CD4-positive, alpha-beta memory T cell (primary cell): ENCODE measurements around the gene GNG3. TPM values are rescaled to one million over a fixed set of nuclear protein-coding genes. Genes with fewer than 3 reads are reported as not detected.

Experiments
- CTCF ChIA-PET: fragments of 350-600 bp; sonication (Branson Sonifier 250); formaldehyde crosslinking; loops from one replicate; lab custom pipeline; 2021; ENCODE audit warnings: inconsistent platforms; ENCODE audit not compliant: partially characterized antibody; lab: Charles Lee
- POLR2A ChIA-PET: fragments of 350-600 bp; sonication (Branson Sonifier 250); formaldehyde crosslinking; loops from one replicate; lab custom pipeline; 2021; ENCODE audit not compliant: partially characterized antibody; lab: Charles Lee
- DNase-seq, 5 donors: peaks; one replicate each; pipeline versions ENCODE4 v3.0.0 to v3.0.0-alpha.2; 2020 to 2022; ENCODE audit warnings: mixed read lengths in 1 of 5
- H3K27ac ChIP-seq: one replicate; pipeline ENCODE4 v1.7.0; 2013; ENCODE audit warnings: low read depth, low read length
- H3K27me3 ChIP-seq: 2 replicates; pipeline ENCODE4 v1.7.0; 2013; ENCODE audit warnings: mild to moderate bottlenecking, low read length, moderate library complexity; ENCODE audit not compliant: insufficient read depth
- H3K36me3 ChIP-seq: 2 replicates; pipeline ENCODE4 v1.7.0; 2013; ENCODE audit warnings: mild to moderate bottlenecking, low read length, moderate library complexity; ENCODE audit not compliant: insufficient read depth
- H3K4me1 ChIP-seq: 2 replicates; pipeline ENCODE4 v1.7.0; 2013; ENCODE audit warnings: mild to moderate bottlenecking, low read length, moderate library complexity; ENCODE audit not compliant: insufficient read depth
- H3K4me3 ChIP-seq, 2 donors: one replicate each; pipeline ENCODE4 v1.7.0; 2013; ENCODE audit warnings: low read length in 2 of 2, mild to moderate bottlenecking in 1 of 2
- H3K9me3 ChIP-seq, 2 donors: one replicate each; pipeline ENCODE4 v1.7.0; 2013; ENCODE audit warnings: low read length in 2 of 2, control low read depth in 1 of 2; ENCODE audit not compliant: control insufficient read depth in 1 of 2
- H3K27ac Mint-ChIP-seq, 7 donors: one replicate each; pipeline ENCODE4 v1.8.0; 2020 to 2021; ENCODE audit warnings: mixed read lengths in 7 of 7, mild to moderate bottlenecking in 6 of 7, inconsistent platforms in 3 of 7, moderate library complexity in 3 of 7
- H3K27me3 Mint-ChIP-seq, 2 donors: one replicate each; pipeline ENCODE4 v1.8.0; 2020 to 2021; ENCODE audit warnings: mixed read lengths in 2 of 2
- H3K36me3 Mint-ChIP-seq, 2 donors: one replicate each; pipeline ENCODE4 v1.8.0; 2020 to 2021; ENCODE audit warnings: mixed read lengths in 2 of 2, inconsistent platforms in 1 of 2, mild to moderate bottlenecking in 1 of 2
- H3K4me1 Mint-ChIP-seq, 4 donors: one replicate each; pipeline ENCODE4 v1.8.0; 2020 to 2021; ENCODE audit warnings: mixed read lengths in 4 of 4, mild to moderate bottlenecking in 1 of 4
- H3K4me3 Mint-ChIP-seq, 8 donors: one replicate each; pipeline ENCODE4 v1.8.0; 2020 to 2021; ENCODE audit warnings: mixed read lengths in 8 of 8, mild to moderate bottlenecking in 7 of 8, moderate library complexity in 6 of 8, inconsistent platforms in 3 of 8
- H3K9me3 Mint-ChIP-seq, 8 donors: one replicate each; pipeline ENCODE4 v1.8.0; 2020 to 2021; ENCODE audit warnings: mixed read lengths in 8 of 8, mild to moderate bottlenecking in 5 of 8, inconsistent platforms in 3 of 8, moderate library complexity in 1 of 8
- intact Hi-C: fragments of 100-400 bp; cut with micrococcal nuclease; formaldehyde crosslinking; loops from one replicate; pipeline ENCODE4 v1.15.1; 2023
- polyA plus RNA-seq, 2 donors: library from polyadenylated mRNA; unstranded; fragments of 300-500 nt; fragmentation: Illumina TruSeq; gene quantifications; one replicate each; pipeline ENCODE4 v1.2.3, GENCODE V29; 2021
- total RNA-seq, 2 experiments: library from RNA; stranded (reverse); gene quantifications; one replicate each; pipeline ENCODE4 v1.2.3, GENCODE V29; 2021

Gene GNG3
- total and polyA plus RNA-seq, 4 experiments from 2014 or later: not detected

DNA sequence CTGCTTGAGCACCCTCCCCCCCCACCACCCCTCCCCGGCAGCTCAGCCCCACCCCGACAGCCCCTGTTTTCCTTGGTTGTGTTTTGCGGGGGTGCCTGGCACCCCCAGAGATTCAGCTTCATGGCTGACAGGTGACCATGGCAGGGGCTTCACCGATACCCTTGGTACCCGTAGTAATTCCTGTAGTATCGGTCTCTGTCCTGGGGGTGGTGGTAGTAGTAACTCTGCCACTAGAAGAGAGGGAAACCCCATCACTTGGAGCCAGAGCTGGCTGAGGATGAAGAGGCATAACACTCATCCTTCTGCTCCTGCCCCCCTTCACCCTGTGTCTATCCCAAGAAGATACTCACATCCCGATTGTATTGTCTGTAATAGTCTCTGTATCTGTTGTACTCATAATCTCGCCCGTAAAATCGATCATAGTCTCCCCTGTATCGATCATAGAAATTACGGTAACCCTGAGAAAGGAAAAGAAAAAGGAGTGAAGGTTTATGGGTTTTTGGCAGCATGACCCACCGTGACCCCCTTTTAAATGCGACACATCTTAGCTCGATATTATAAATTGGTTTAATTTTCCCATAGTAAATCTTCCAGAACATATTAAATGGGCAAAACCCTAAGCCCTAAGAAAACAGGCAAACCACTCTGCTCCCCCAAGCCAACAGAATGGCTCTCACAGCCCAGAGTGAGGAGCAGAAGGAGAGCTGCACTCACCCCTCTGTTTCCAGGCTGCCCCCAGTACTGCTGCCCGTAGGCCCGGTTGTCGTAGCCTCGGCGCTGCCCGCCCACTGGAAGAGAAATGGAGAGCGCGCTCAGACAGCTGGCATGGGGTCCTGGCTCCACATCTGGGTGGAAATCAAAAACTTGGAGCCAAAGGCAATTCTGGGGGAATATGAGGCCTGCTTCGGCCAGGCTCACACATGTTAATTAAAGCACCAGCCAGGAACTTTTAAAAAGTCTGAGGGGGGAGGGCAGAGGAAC lies 8.0 kb downstream of the GNG3 start:
- Mint-ChIP-seq H3K9me3 (no peaks in the 10 kb centered on the region), H3K36me3 (peaks cover 54 to 77% of the 10 kb centered on the region in 2 donors), H3K27ac (peak overlapping the region in 6 of 7 donors; percentile 19 to 70 (median 58)), H3K27me3 (no peaks in the 10 kb centered on the region), H3K4me1 (peaks cover 28 to 56% (median 45%) of the 10 kb centered on the region in 4 donors), H3K4me3 (peak overlapping the region in 1 of 8 donors; percentile 45)
- H3K4me1 ChIP-seq: peaks cover 29% of the 10 kb centered on the region
- H3K36me3 ChIP-seq: peaks cover 76% of the 10 kb centered on the region
- no peak for DNase-seq
- no peak overlapping the region for H3K27ac ChIP-seq
- H3K4me3 ChIP-seq: no peak overlapping the region
- ChIA-PET POLR2A (interaction anchor here (0.7 to 15.3 kb wide), 9 partner anchors 4 to 140 kb away, joined by 3 to 283 read pairs (median 4); partner anchors contain the start of genes BSCL2, C11orf98, CSKMT and GNG3), CTCF (interaction anchor here (0.6 to 1.0 kb wide), 2 partner anchors 71 to 146 kb away, joined by 4 read pairs; no protein-coding TSS in a partner anchor)
- no peaks in the 10 kb centered on the region for H3K27me3 ChIP-seq
- intact Hi-C loops: no loop called here
- H3K9me3 ChIP-seq: no peaks in the 10 kb centered on the region

DNA sequence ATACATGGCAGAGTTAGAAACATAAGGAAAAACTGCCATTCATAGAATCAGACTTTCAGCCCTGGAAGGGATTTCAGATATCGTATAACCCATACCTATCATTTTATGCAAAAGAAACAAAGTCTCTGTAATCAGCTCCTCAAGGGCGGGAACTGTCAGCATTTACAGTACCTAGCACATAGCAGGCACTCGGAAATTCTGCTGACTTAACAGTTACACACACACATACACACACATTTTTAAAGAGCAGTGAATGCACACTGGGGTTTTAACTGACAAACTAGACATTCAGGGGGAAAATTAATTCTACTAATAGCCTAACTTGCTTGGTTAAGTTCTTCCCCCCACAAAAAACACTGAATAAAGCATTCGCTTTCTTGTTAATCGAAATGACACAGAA lies 8.7 kb downstream of the GNG3 start:
- Histone ChIP-seq H3K27me3 (no peaks in the 10 kb centered on the region), H3K36me3 (peaks cover 82% of the 10 kb centered on the region), H3K4me3 (no peak overlapping the region), H3K27ac (peak overlapping the region; percentile 13), H3K9me3 (no peaks in the 10 kb centered on the region), H3K4me1 (peaks cover 30% of the 10 kb centered on the region)
- peak overlapping the region in 4 of 7 donors; percentile 19 to 70 (median 48) for H3K27ac Mint-ChIP-seq
- H3K4me3 Mint-ChIP-seq: no peak overlapping the region
- no peak for DNase-seq
- POLR2A ChIA-PET: interaction anchor here (0.7 to 15.3 kb wide), 7 partner anchors 4 to 125 kb away, joined by 3 to 283 read pairs (median 4); partner anchors contain the start of genes BSCL2, C11orf98, CSKMT and GNG3
- no peaks in the 10 kb centered on the region for H3K27me3 Mint-ChIP-seq
- peaks cover 58 to 78% of the 10 kb centered on the region in 2 donors for H3K36me3 Mint-ChIP-seq
- CTCF ChIA-PET: interaction anchor here (0.6 to 1.0 kb wide), 2 partner anchors 70 to 145 kb away, joined by 4 read pairs; no protein-coding TSS in a partner anchor
- peaks cover 28 to 60% (median 45%) of the 10 kb centered on the region in 4 donors for H3K4me1 Mint-ChIP-seq
- intact Hi-C loops: no loop called here
- H3K9me3 Mint-ChIP-seq: no peaks in the 10 kb centered on the region

DNA sequence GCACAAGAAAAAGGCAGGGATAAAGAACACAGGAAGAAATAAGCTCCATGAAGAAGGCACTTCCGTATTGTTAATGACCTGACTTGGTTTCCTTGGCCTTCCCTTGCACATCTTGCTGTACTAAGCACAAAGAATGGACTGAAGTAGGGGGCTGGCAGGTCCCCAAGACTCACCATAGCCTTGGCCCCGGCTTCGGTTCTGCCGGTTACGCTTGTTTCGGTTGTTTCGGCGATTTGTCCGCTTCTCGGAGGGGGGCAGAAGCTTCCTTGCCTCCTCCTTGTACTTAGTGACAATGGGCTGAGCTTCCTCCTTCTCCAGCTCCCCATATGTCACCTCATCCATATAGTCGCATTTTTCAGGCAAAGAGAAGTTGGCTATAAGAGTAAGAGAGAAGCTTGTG lies 9.3 kb downstream of the GNG3 start:
- CTCF ChIA-PET: interaction anchor here (2.1 kb wide), 1 partner anchor 12 kb away, joined by 4 read pairs; no protein-coding TSS in a partner anchor
- H3K9me3 Mint-ChIP-seq: no peaks in the 10 kb centered on the region

DNA sequence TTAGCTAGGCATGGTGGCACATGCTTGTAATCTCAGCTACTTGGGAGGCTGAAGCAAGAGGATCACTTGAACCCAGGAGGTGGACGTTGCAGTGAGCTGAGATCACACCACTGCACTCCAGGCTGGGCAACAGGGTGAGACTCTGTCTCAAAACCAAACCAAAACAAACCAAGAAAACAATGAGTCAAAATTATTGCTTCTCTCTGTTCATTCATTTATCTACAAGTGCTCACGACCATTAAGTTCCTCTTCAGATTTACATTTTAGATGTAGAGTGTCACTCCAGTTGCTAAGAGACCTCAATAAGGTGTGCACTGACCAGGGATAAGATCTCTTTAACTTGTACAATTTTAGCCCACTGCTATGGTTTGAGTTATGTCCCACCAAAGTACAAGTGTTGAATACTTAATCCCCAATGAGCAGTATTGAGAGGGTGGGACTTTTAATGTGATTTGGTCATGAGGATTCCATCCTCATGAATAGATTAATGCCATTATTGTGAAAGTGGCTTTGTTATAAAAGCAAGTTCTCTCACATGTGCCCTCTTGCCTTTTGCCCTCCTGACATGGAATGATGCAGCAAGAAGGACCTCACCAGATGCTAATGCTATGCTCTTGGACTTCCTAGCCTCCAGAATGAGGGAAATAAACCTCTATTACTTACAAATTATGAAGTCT lies 12.0 kb downstream of the GNG3 start:
- Mint-ChIP-seq H3K27me3 (no peaks in the 10 kb centered on the region), H3K4me1 (peaks cover 30 to 72% (median 52%) of the 10 kb centered on the region in 4 donors), H3K4me3 (no peak overlapping the region), H3K27ac (peak overlapping the region in 4 of 7 donors; percentile 32 to 89 (median 44)), H3K36me3 (peaks cover 76 to 83% of the 10 kb centered on the region in 2 donors), H3K9me3 (no peaks in the 10 kb centered on the region)
- intact Hi-C loops: no loop called here
- Histone ChIP-seq H3K36me3 (peaks cover 94% of the 10 kb centered on the region), H3K4me3 (no peak overlapping the region), H3K27me3 (no peaks in the 10 kb centered on the region), H3K4me1 (peaks cover 34% of the 10 kb centered on the region), H3K9me3 (no peaks in the 10 kb centered on the region), H3K27ac (no peak overlapping the region)
- ChIA-PET CTCF (no interaction called here), POLR2A (interaction anchor here (0.7 to 15.3 kb wide), 5 partner anchors 8 to 162 kb away, joined by 3 to 283 read pairs (median 4); partner anchors contain the start of genes BSCL2, GNG3, SLC3A2 and TAF6L)
- no peak for DNase-seq

More for the DNA sequence above, 9.3 kb downstream of the GNG3 start:
- Mint-ChIP-seq H3K4me3 (no peak overlapping the region), H3K4me1 (peaks cover 28 to 66% (median 49%) of the 10 kb centered on the region in 4 donors), H3K36me3 (peaks cover 64 to 82% of the 10 kb centered on the region in 2 donors), H3K27me3 (no peaks in the 10 kb centered on the region), H3K27ac (peak overlapping the region in 4 of 7 donors; percentile 16 to 77 (median 42))
- Histone ChIP-seq H3K27ac (peak overlapping the region; percentile 13), H3K4me3 (no peak overlapping the region), H3K9me3 (no peaks in the 10 kb centered on the region), H3K4me1 (peaks cover 36% of the 10 kb centered on the region), H3K36me3 (peaks cover 83% of the 10 kb centered on the region), H3K27me3 (no peaks in the 10 kb centered on the region)
- intact Hi-C loops: no loop called here
- no peak for DNase-seq
- POLR2A ChIA-PET: interaction anchor here (1.1 to 15.3 kb wide), 4 partner anchors 5 to 124 kb away, joined by 3 to 283 read pairs (median 144); partner anchors contain the start of genes BSCL2, C11orf98, CSKMT and GNG3

DNA sequence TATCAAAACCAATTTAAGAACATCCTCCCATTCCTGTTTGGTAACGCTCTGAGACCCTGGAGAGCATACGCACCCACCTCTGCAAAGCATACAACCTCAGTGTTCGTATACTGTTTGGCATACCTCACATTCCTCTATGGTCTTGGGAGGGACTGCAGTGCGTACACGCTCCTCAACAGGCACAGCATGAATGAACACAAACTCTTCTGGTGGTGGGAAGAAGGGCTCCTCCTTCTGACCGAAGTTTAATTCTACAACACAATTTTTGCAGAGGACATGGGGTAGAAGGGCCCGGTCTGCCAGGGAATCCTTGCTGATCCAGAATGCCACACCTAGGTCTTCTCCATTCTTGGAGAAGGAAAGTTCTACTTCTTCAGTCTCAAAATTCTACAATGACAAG lies 14.5 kb downstream of the GNG3 start:
- Histone ChIP-seq H3K27me3 (no peaks in the 10 kb centered on the region), H3K36me3 (peaks cover 71% of the 10 kb centered on the region), H3K4me3 (no peak overlapping the region), H3K4me1 (peaks cover 44% of the 10 kb centered on the region), H3K9me3 (no peaks in the 10 kb centered on the region), H3K27ac (no peak overlapping the region)
- no peak overlapping the region for H3K4me3 Mint-ChIP-seq
- intact Hi-C loops: no loop called here
- no peaks in the 10 kb centered on the region for H3K9me3 Mint-ChIP-seq
- peak overlapping the region in 6 of 7 donors; percentile 37 to 77 (median 72) for H3K27ac Mint-ChIP-seq
- no peaks in the 10 kb centered on the region for H3K27me3 Mint-ChIP-seq
- ChIA-PET CTCF (no interaction called here), POLR2A (interaction anchor here (15.3 kb wide), 1 partner anchor 10 kb away, joined by 283 read pairs; the partner anchor contains the start of genes BSCL2 and GNG3)
- no peak for DNase-seq
- H3K36me3 Mint-ChIP-seq: peaks cover 66 to 76% of the 10 kb centered on the region in 2 donors
- H3K4me1 Mint-ChIP-seq: peaks cover 36 to 75% (median 59%) of the 10 kb centered on the region in 4 donors

DNA sequence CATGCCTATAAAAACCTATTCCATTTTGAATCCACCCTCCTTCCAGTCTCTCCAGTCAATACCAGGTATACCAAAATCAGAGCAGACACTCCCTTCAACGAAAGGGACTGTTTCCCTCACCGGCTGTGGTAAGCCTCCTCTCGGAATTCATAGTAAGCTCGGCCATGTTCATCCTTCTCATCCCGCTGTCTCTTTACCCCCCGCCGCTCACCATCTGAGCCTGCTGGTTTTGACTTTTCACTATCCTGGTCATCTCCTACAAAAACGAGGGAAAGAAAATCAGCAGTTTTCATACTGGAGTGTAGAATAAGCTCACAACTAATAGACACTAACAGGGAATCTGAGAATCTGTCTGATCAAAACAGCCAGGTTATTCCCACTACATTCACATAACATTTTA lies 16.7 kb downstream of the GNG3 start:
- Histone ChIP-seq H3K4me3 (peak overlapping the region in 1 of 2 donors; percentile 24), H3K27ac (peak overlapping the region; percentile 29), H3K9me3 (no peaks in the 10 kb centered on the region), H3K4me1 (peaks cover 44% of the 10 kb centered on the region), H3K27me3 (no peaks in the 10 kb centered on the region), H3K36me3 (peaks cover 49% of the 10 kb centered on the region)
- POLR2A ChIA-PET: interaction anchor here (0.8 to 15.3 kb wide), 12 partner anchors 12 to 133 kb away, joined by 3 to 283 read pairs (median 6); partner anchors contain the start of genes BSCL2, C11orf98, CSKMT and GANAB
- intact Hi-C loops: no loop called here
- no peak for DNase-seq
- Mint-ChIP-seq H3K27me3 (no peaks in the 10 kb centered on the region), H3K27ac (peak overlapping the region; percentile 29 to 98 (median 75)), H3K4me3 (peak overlapping the region; percentile 62 to 98 (median 94)), H3K4me1 (peaks cover 37 to 84% (median 58%) of the 10 kb centered on the region in 4 donors), H3K36me3 (peaks cover 58 to 82% of the 10 kb centered on the region in 2 donors), H3K9me3 (peaks cover 0 to 2% (median 0%) of the 10 kb centered on the region in 8 donors)
- CTCF ChIA-PET: interaction anchor here (0.6 to 2.4 kb wide), 4 partner anchors 8 to 299 kb away, joined by 3 to 9 read pairs (median 3); no protein-coding TSS in a partner anchor
